GM12872 (cell line): ENCODE data around the gene RAD51B.

Experiments
- CTCF ChIP-seq: IDR thresholded peaks from 3 replicates; pipeline ENCODE4 v1.5.1; 2011; ENCODE audit warnings: low read depth, mild to moderate bottlenecking, low read length, moderate library complexity; ENCODE audit not compliant: insufficient read depth

Gene RAD51B

GRCh38 chr14:68599896-68600610 is 780.5 kb downstream of the RAD51B start:
- TF ChIP-seq CTCF = no peak

GRCh38 chr14:68602507-68602906 is 782.9 kb downstream of the RAD51B start:
- TF ChIP-seq CTCF = no peak

GRCh38 chr14:68603533-68604360 is 784.2 kb downstream of the RAD51B start:
- no peak for TF ChIP-seq CTCF

GRCh38 chr14:68604361-68604730 is 784.8 kb downstream of the RAD51B start:
- TF ChIP-seq CTCF = no peak

- TF ChIP-seq CTCF = no peak
These were observed 785.2 kb downstream of the RAD51B start for GRCh38 chr14:68604822-68605221.

GRCh38 chr14:68606176-68606575 is 786.6 kb downstream of the RAD51B start:
- TF ChIP-seq CTCF = no peak

- TF ChIP-seq CTCF = no peak
These were observed 787.1 kb downstream of the RAD51B start for GRCh38 chr14:68606644-68607043.
